Vagina (tissue), 2 donors: Measurements from ENCODE around the gene CREB3L1. TPM values are rescaled to one million over a fixed set of nuclear protein-coding genes. Genes with fewer than 3 reads are reported as not detected.
A peak's percentile ranks its signal among the peaks of the same experiment; 100 is the strongest.
"Not testable (repeated sequence)": the region's sequence is repeated elsewhere in the genome, so short reads cannot be mapped to it uniquely, and the experiment has no call there.

Experiments
- DNase-seq, 2 donors: peaks; one replicate each; pipeline ENCODE4 v3.0.0-alpha.2; 2017; ENCODE audit errors: extremely low spot score in 2 of 2
- H3K27ac ChIP-seq: fragments of 200-600 bp; sonication (generic); one replicate; pipeline ENCODE4 v1.5.1; 2019
- H3K27me3 ChIP-seq: fragments of 200-600 bp; sonication (generic); one replicate; pipeline ENCODE4 v1.5.1; 2019
- H3K36me3 ChIP-seq, 2 donors: fragments of 200-600 bp; sonication (generic); one replicate each; pipeline ENCODE4 v1.5.1; 2017 to 2019
- H3K4me1 ChIP-seq: fragments of 200-600 bp; sonication (generic); one replicate; pipeline ENCODE4 v1.5.1; 2019
- H3K4me3 ChIP-seq, 2 donors: fragments of 200-600 bp; sonication (generic); 1 replicate in 1 of 2; 2 replicates in 1 of 2; pipeline ENCODE4 v1.5.1; 2016 to 2019
- H3K9me3 ChIP-seq: fragments of 200-600 bp; sonication (generic); one replicate; pipeline ENCODE4 v1.5.1; 2019
- CTCF ChIP-seq, 3 experiments: fragments of 450-650 bp in 2 of 3; fragments of 200-600 bp in 1 of 3; sonication (generic) in 1 of 3; IDR thresholded peaks; one replicate each; pipeline ENCODE4 v1.5.1; 2017 to 2019; ENCODE audit warnings: antibody characterized with exemption in 3 of 3, mild to moderate bottlenecking in 2 of 3, moderate library complexity in 2 of 3
- POLR2A ChIP-seq, 2 donors: fragments of 450-650 bp; IDR thresholded peaks; one replicate each; pipeline ENCODE4 v1.6.1; 2017; ENCODE audit warnings: antibody characterized with exemption in 2 of 2, mild to moderate bottlenecking in 2 of 2, moderate library complexity in 2 of 2
- POLR2AphosphoS5 ChIP-seq, 2 donors: sonication (generic); formaldehyde crosslinking; IDR thresholded peaks; one replicate each; pipeline ENCODE4 v1.9.0; 2017; ENCODE audit warnings: antibody characterized with exemption in 2 of 2, mild to moderate bottlenecking in 2 of 2, low read depth in 1 of 2; ENCODE audit not compliant: insufficient read depth in 1 of 2
- intact Hi-C: fragments of 100-400 bp; cut with DNase I; formaldehyde crosslinking; loops from one replicate; pipeline ENCODE4 v1.15.1; 2023
- total RNA-seq: library from RNA; depleted of rRNA; stranded (reverse); fragments of >200 nt; gene quantifications from one replicate; pipeline ENCODE4 v1.2.3, GENCODE V29; 2016

Gene CREB3L1
- total RNA-seq, 1 donor from 2014 or later = 11.8 TPM

- no peaks in the 10 kb centered on the region for H3K36me3 ChIP-seq
Measured at GRCh38 chr11:46251954-46252353, 25.5 kb upstream of the CREB3L1 start.

GRCh38 chr11:46252373-46252914, 25.0 kb upstream of the CREB3L1 start:
- DNase-seq = no peak
- Histone ChIP-seq H3K36me3 (no peaks in the 10 kb centered on the region), H3K4me1 (no peaks in the 10 kb centered on the region), H3K27me3 (no peaks in the 10 kb centered on the region), H3K9me3 (no peaks in the 10 kb centered on the region), H3K27ac (no peak overlapping the region), H3K4me3 (no peak overlapping the region)
- TF ChIP-seq POLR2AphosphoS5 (IDR thresholded peaks at IDR 0.05; ENCODE audit: insufficient read depth in 1 of 2, low read depth in 1 of 2) (no peak), POLR2A (IDR thresholded peaks at IDR 0.05) (no peak), CTCF (IDR thresholded peaks at IDR 0.05) (no peak)
- intact Hi-C loops = no loop called here

More at GRCh38 chr11:46251954-46252353, 25.5 kb upstream of the CREB3L1 start:
- no peak for DNase-seq
- no peaks in the 10 kb centered on the region for H3K4me1 ChIP-seq
- H3K27me3 ChIP-seq = no peaks in the 10 kb centered on the region
- no peaks in the 10 kb centered on the region for H3K9me3 ChIP-seq
- TF ChIP-seq POLR2AphosphoS5 (IDR thresholded peaks at IDR 0.05; ENCODE audit: insufficient read depth in 1 of 2, low read depth in 1 of 2) (no peak), CTCF (IDR thresholded peaks at IDR 0.05) (no peak), POLR2A (IDR thresholded peaks at IDR 0.05) (no peak)
- H3K4me3 ChIP-seq = no peak overlapping the region
- intact Hi-C loops = no loop called here
- H3K27ac ChIP-seq = no peak overlapping the region

- Histone ChIP-seq H3K36me3 (no peaks in the 10 kb centered on the region), H3K27me3 (no peaks in the 10 kb centered on the region), H3K9me3 (no peaks in the 10 kb centered on the region), H3K4me1 (no peaks in the 10 kb centered on the region), H3K27ac (no peak overlapping the region), H3K4me3 (no peak overlapping the region)
- peak in 1 of 2 donors; percentile 40 for DNase-seq
- TF ChIP-seq POLR2AphosphoS5 (IDR thresholded peaks at IDR 0.05; ENCODE audit: insufficient read depth in 1 of 2, low read depth in 1 of 2) (no peak), CTCF (IDR thresholded peaks at IDR 0.05) (no peak), POLR2A (IDR thresholded peaks at IDR 0.05) (no peak)
- intact Hi-C loops = no loop called here
Measured at GRCh38 chr11:46253258-46254132, 24.0 kb upstream of the CREB3L1 start.

GRCh38 chr11:46254133-46254491, 23.4 kb upstream of the CREB3L1 start:
- TF ChIP-seq POLR2AphosphoS5 (IDR thresholded peaks at IDR 0.05; ENCODE audit: insufficient read depth in 1 of 2, low read depth in 1 of 2) (no peak), POLR2A (IDR thresholded peaks at IDR 0.05) (no peak), CTCF (IDR thresholded peaks at IDR 0.05) (no peak)
- no peak overlapping the region for H3K4me3 ChIP-seq
- no peak for DNase-seq
- H3K27me3 ChIP-seq = no peaks in the 10 kb centered on the region
- no peaks in the 10 kb centered on the region for H3K4me1 ChIP-seq
- intact Hi-C loops = no loop called here
- H3K9me3 ChIP-seq = no peaks in the 10 kb centered on the region
- H3K27ac ChIP-seq = no peak overlapping the region
- no peaks in the 10 kb centered on the region for H3K36me3 ChIP-seq

- Histone ChIP-seq H3K9me3 (no peaks in the 10 kb centered on the region), H3K4me1 (no peaks in the 10 kb centered on the region), H3K27ac (no peak overlapping the region), H3K36me3 (no peaks in the 10 kb centered on the region), H3K4me3 (no peak overlapping the region), H3K27me3 (no peaks in the 10 kb centered on the region)
- no peak for DNase-seq
- intact Hi-C loops = no loop called here
- TF ChIP-seq POLR2AphosphoS5 (IDR thresholded peaks at IDR 0.05; ENCODE audit: insufficient read depth in 1 of 2, low read depth in 1 of 2) (no peak), POLR2A (IDR thresholded peaks at IDR 0.05) (no peak), CTCF (IDR thresholded peaks at IDR 0.05) (no peak)
Measured at GRCh38 chr11:46256540-46257001, 20.9 kb upstream of the CREB3L1 start.

GRCh38 chr11:46259347-46259746, 18.1 kb upstream of the CREB3L1 start:
- intact Hi-C loops, H3K4me3 ChIP-seq: not testable (repeated sequence)

More at GRCh38 chr11:46259347-46259746, 18.1 kb upstream of the CREB3L1 start:
- H3K27me3 ChIP-seq, H3K27ac ChIP-seq, H3K36me3 ChIP-seq, H3K9me3 ChIP-seq, DNase-seq, H3K4me1 ChIP-seq: not testable (repeated sequence)
